WTC11 (cell line): ENCODE data around the gene KCNT1. TPM values are rescaled to one million over a fixed set of nuclear protein-coding genes. Genes with fewer than 3 reads are reported as not detected.

Experiments used
- ATAC-seq: fragments of 200-7000 bp; cut with Tn5 transposase; 2 replicates; pipeline ENCODE4 v1.10.0; 2021; ENCODE audit warnings: mild to moderate bottlenecking, moderate library complexity
- CTCF ChIA-PET: fragments of 300-600 bp; sonication (Branson Sonifier 250); formaldehyde crosslinking; loops from one replicate; lab custom pipeline; 2021; ENCODE audit warnings: antibody characterized with exemption; lab: Charles Lee
- POLR2A ChIA-PET: fragments of 350-600 bp; sonication (Branson Sonifier 250); formaldehyde crosslinking; loops from one replicate; lab custom pipeline; 2021; ENCODE audit warnings: antibody characterized with exemption; lab: Charles Lee
- DNase-seq: peaks from one replicate; pipeline ENCODE4 v3.0.0; 2021; ENCODE audit warnings: low spot score
- H3K27ac Mint-ChIP-seq: 2 replicates; pipeline ENCODE4 v1.8.0; 2021; ENCODE audit warnings: mixed read lengths
- H3K27me3 Mint-ChIP-seq: 2 replicates; pipeline ENCODE4 v1.8.0; 2021; ENCODE audit warnings: low read depth, mild to moderate bottlenecking, moderate library complexity, mixed read lengths
- H3K36me3 Mint-ChIP-seq: 2 replicates; pipeline ENCODE4 v1.8.0; 2021; ENCODE audit warnings: mixed read lengths
- H3K4me1 Mint-ChIP-seq: 2 replicates; pipeline ENCODE4 v1.8.0; 2022; ENCODE audit warnings: mixed read lengths
- H3K4me3 Mint-ChIP-seq: 2 replicates; pipeline ENCODE4 v1.8.0; 2021; ENCODE audit warnings: mild to moderate bottlenecking, moderate library complexity, mixed read lengths
- H3K9me3 Mint-ChIP-seq: 2 replicates; pipeline ENCODE4 v1.8.0; 2021; ENCODE audit warnings: mixed read lengths
- CREB1 ChIP-seq: sonication (generic); formaldehyde crosslinking; IDR thresholded peaks from 2 replicates; pipeline ENCODE4 v1.8.0; 2023; ENCODE audit warnings: mild to moderate bottlenecking, missing genetic modification reagents
- FOXJ3 ChIP-seq: sonication (generic); formaldehyde crosslinking; IDR thresholded peaks from 2 replicates; pipeline ENCODE4 v1.9.0; 2021; ENCODE audit warnings: missing genetic modification reagents, mild to moderate bottlenecking, borderline replicate concordance
- FOXP1 ChIP-seq: sonication (generic); formaldehyde crosslinking; IDR thresholded peaks from 2 replicates; pipeline ENCODE4 v1.8.0; 2022; ENCODE audit warnings: missing genetic modification reagents, mild to moderate bottlenecking, moderate library complexity, borderline replicate concordance
- IRF2 ChIP-seq: sonication (generic); formaldehyde crosslinking; IDR thresholded peaks from 2 replicates; pipeline ENCODE4 v1.8.0; 2022; ENCODE audit warnings: low read depth, missing genetic modification reagents, borderline replicate concordance
- MXD4 ChIP-seq: fragments of 250-450 bp; sonication (Bioruptor Pico); IDR thresholded peaks from 2 replicates; pipeline ENCODE4 v1.8.0; 2021; ENCODE audit warnings: mild to moderate bottlenecking, moderate library complexity, borderline replicate concordance
- NFATC4 ChIP-seq: fragments of 250-450 bp; sonication (Bioruptor Pico); IDR thresholded peaks from 2 replicates; pipeline ENCODE4 v1.9.0; 2021; ENCODE audit warnings: mild to moderate bottlenecking
- NR2C2 ChIP-seq: sonication (generic); formaldehyde crosslinking; IDR thresholded peaks from 2 replicates; pipeline ENCODE4 v1.8.0; 2022; ENCODE audit warnings: mild to moderate bottlenecking, missing genetic modification reagents
- NR3C1 ChIP-seq: sonication (generic); formaldehyde crosslinking; conservative IDR thresholded peaks from 2 replicates; pipeline ENCODE4 v1.8.1; 2023; ENCODE audit warnings: low read depth, mild to moderate bottlenecking, missing genetic modification reagents
- SMAD3 ChIP-seq: sonication (generic); formaldehyde crosslinking; IDR thresholded peaks from 2 replicates; pipeline ENCODE4 v1.8.0; 2022; ENCODE audit warnings: missing genetic modification reagents, mild to moderate bottlenecking, borderline replicate concordance
- TP53 ChIP-seq: sonication (generic); formaldehyde crosslinking; IDR thresholded peaks from 2 replicates; pipeline ENCODE4 v1.8.1; 2023; ENCODE audit warnings: mild to moderate bottlenecking, missing genetic modification reagents
- total RNA-seq: library from RNA; stranded (reverse); gene quantifications from 3 replicates; pipeline ENCODE4 v1.2.3, GENCODE V29; 2021
- TF ChIP-seq, protein P1 (sequence below): fragments of 250-450 bp; sonication (Bioruptor Pico); IDR thresholded peaks from 2 replicates; pipeline ENCODE4 v1.8.0; 2021; ENCODE audit warnings: mild to moderate bottlenecking
- TF ChIP-seq, protein P2 (sequence below): sonication (generic); formaldehyde crosslinking; IDR thresholded peaks from 2 replicates; pipeline ENCODE4 v1.8.1; 2022; ENCODE audit warnings: mild to moderate bottlenecking, missing genetic modification reagents, moderate library complexity, borderline replicate concordance
- TF ChIP-seq, protein P3 (sequence below): sonication (generic); formaldehyde crosslinking; IDR thresholded peaks from 2 replicates; pipeline ENCODE4 v1.8.1; 2022; ENCODE audit warnings: mild to moderate bottlenecking, moderate library complexity, missing genetic modification reagents
- TF ChIP-seq, protein P4 (sequence below): sonication (generic); formaldehyde crosslinking; IDR thresholded peaks from 2 replicates; pipeline ENCODE4 v1.8.0; 2022; ENCODE audit warnings: mild to moderate bottlenecking, missing genetic modification reagents
- TF ChIP-seq, protein P5 (sequence below): sonication (generic); formaldehyde crosslinking; conservative IDR thresholded peaks from 2 replicates; pipeline ENCODE4 v1.8.1; 2023; ENCODE audit warnings: mild to moderate bottlenecking, low read depth, missing genetic modification reagents, moderate library complexity
- TF ChIP-seq, protein P6 (sequence below): sonication (generic); formaldehyde crosslinking; conservative IDR thresholded peaks from 2 replicates; pipeline ENCODE4 v1.8.1; 2022; ENCODE audit warnings: mild to moderate bottlenecking, missing genetic modification reagents
- TF ChIP-seq, protein P7 (sequence below): sonication (generic); formaldehyde crosslinking; IDR thresholded peaks from 2 replicates; pipeline ENCODE4 v1.8.1; 2023; ENCODE audit warnings: mild to moderate bottlenecking, missing genetic modification reagents, moderate library complexity
- TF ChIP-seq, protein P8 (sequence below): sonication (generic); formaldehyde crosslinking; IDR thresholded peaks from 2 replicates; pipeline ENCODE4 v1.8.1; 2023; ENCODE audit warnings: mild to moderate bottlenecking, missing genetic modification reagents, moderate library complexity
- TF ChIP-seq, protein P9 (sequence below): sonication (generic); formaldehyde crosslinking; IDR thresholded peaks from 2 replicates; pipeline ENCODE4 v1.8.0; 2023; ENCODE audit warnings: mild to moderate bottlenecking, missing genetic modification reagents

The KCNT1 gene
- total RNA-seq, 1 experiment from 2014 or later: 0.13 TPM

DNA sequence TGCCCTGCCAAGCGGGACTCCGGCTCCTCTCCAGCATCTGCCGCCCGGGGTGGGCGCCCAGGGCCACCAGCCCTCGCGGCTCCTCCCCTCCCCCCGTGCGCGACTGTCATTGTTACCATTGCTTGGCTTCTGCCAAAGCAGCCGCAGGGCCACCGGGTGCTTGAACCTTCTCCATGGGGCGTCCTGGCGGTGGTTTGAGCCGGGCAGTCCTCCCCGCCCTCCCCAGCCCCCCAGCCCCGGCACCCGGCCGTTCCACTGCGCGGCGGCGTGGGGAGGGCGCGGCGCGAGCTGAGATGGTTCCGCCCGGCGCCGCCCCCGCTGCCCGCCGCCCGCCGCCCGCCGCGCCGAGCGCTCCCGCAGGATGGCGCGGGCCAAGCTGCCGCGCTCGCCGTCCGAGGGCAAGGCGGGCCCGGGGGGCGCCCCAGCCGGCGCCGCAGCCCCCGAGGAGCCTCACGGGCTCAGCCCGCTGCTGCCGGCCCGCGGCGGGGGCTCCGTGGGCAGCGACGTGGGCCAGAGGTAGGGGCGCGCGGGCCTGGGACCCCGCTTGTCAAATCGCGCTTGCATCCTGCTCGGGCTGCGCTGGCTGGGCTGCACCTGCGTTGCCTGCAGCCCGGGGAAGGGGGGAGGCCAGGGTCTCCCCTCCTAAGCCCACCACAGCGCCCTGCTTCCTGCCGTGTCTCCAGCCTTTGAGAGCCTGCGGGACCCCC is 34.4 kb downstream of the KCNT1 start:
- ChIA-PET CTCF (no interaction called here), POLR2A (no interaction called here)
- Mint-ChIP-seq H3K27me3 (peaks cover 12% of the 10 kb centered on the region), H3K4me3 (no peak overlapping the region), H3K4me1 (no peaks in the 10 kb centered on the region; the same call in 1 of the 2 replicates), H3K9me3 (peaks cover 10% of the 10 kb centered on the region), H3K27ac (no peak overlapping the region), H3K36me3 (peaks cover 12% of the 10 kb centered on the region)
- ATAC-seq (peak; percentile 36), DNase-seq (no peak)
- TF ChIP-seq, protein P1, sequence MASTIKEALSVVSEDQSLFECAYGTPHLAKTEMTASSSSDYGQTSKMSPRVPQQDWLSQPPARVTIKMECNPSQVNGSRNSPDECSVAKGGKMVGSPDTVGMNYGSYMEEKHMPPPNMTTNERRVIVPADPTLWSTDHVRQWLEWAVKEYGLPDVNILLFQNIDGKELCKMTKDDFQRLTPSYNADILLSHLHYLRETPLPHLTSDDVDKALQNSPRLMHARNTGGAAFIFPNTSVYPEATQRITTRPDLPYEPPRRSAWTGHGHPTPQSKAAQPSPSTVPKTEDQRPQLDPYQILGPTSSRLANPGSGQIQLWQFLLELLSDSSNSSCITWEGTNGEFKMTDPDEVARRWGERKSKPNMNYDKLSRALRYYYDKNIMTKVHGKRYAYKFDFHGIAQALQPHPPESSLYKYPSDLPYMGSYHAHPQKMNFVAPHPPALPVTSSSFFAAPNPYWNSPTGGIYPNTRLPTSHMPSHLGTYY (CRISPR knock-in tag): no peak
- TF ChIP-seq, protein P2, sequence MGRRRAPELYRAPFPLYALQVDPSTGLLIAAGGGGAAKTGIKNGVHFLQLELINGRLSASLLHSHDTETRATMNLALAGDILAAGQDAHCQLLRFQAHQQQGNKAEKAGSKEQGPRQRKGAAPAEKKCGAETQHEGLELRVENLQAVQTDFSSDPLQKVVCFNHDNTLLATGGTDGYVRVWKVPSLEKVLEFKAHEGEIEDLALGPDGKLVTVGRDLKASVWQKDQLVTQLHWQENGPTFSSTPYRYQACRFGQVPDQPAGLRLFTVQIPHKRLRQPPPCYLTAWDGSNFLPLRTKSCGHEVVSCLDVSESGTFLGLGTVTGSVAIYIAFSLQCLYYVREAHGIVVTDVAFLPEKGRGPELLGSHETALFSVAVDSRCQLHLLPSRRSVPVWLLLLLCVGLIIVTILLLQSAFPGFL (CRISPR knock-in tag): no peak
- TF ChIP-seq, protein P3, sequence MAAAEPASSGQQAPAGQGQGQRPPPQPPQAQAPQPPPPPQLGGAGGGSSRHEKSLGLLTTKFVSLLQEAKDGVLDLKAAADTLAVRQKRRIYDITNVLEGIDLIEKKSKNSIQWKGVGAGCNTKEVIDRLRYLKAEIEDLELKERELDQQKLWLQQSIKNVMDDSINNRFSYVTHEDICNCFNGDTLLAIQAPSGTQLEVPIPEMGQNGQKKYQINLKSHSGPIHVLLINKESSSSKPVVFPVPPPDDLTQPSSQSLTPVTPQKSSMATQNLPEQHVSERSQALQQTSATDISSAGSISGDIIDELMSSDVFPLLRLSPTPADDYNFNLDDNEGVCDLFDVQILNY (CRISPR knock-in tag): no peak
- TF ChIP-seq, protein P4, sequence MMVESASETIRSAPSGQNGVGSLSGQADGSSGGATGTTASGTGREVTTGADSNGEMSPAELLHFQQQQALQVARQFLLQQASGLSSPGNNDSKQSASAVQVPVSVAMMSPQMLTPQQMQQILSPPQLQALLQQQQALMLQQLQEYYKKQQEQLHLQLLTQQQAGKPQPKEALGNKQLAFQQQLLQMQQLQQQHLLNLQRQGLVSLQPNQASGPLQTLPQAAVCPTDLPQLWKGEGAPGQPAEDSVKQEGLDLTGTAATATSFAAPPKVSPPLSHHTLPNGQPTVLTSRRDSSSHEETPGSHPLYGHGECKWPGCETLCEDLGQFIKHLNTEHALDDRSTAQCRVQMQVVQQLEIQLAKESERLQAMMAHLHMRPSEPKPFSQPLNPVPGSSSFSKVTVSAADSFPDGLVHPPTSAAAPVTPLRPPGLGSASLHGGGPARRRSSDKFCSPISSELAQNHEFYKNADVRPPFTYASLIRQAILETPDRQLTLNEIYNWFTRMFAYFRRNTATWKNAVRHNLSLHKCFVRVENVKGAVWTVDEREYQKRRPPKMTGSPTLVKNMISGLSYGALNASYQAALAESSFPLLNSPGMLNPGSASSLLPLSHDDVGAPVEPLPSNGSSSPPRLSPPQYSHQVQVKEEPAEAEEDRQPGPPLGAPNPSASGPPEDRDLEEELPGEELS (CRISPR knock-in tag): no peak
- TF ChIP-seq NR2C2 (CRISPR knock-in tag) (no peak), CREB1 (CRISPR knock-in tag) (no peak), FOXJ3 (CRISPR knock-in tag) (no peak), IRF2 (CRISPR knock-in tag) (no peak), MXD4 (CRISPR knock-in tag) (no peak), NR3C1 (no peak), TP53 (CRISPR knock-in tag) (no peak), FOXP1 (CRISPR knock-in tag) (no peak), SMAD3 (no peak), NFATC4 (no peak)
- TF ChIP-seq, protein P5, sequence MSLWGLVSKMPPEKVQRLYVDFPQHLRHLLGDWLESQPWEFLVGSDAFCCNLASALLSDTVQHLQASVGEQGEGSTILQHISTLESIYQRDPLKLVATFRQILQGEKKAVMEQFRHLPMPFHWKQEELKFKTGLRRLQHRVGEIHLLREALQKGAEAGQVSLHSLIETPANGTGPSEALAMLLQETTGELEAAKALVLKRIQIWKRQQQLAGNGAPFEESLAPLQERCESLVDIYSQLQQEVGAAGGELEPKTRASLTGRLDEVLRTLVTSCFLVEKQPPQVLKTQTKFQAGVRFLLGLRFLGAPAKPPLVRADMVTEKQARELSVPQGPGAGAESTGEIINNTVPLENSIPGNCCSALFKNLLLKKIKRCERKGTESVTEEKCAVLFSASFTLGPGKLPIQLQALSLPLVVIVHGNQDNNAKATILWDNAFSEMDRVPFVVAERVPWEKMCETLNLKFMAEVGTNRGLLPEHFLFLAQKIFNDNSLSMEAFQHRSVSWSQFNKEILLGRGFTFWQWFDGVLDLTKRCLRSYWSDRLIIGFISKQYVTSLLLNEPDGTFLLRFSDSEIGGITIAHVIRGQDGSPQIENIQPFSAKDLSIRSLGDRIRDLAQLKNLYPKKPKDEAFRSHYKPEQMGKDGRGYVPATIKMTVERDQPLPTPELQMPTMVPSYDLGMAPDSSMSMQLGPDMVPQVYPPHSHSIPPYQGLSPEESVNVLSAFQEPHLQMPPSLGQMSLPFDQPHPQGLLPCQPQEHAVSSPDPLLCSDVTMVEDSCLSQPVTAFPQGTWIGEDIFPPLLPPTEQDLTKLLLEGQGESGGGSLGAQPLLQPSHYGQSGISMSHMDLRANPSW (CRISPR knock-in tag): no peak
- TF ChIP-seq, protein P6, sequence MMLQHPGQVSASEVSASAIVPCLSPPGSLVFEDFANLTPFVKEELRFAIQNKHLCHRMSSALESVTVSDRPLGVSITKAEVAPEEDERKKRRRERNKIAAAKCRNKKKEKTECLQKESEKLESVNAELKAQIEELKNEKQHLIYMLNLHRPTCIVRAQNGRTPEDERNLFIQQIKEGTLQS: no peak
- TF ChIP-seq, protein P7, sequence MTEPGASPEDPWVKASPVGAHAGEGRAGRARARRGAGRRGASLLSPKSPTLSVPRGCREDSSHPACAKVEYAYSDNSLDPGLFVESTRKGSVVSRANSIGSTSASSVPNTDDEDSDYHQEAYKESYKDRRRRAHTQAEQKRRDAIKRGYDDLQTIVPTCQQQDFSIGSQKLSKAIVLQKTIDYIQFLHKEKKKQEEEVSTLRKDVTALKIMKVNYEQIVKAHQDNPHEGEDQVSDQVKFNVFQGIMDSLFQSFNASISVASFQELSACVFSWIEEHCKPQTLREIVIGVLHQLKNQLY (CRISPR knock-in tag): no peak
- TF ChIP-seq, protein P8, sequence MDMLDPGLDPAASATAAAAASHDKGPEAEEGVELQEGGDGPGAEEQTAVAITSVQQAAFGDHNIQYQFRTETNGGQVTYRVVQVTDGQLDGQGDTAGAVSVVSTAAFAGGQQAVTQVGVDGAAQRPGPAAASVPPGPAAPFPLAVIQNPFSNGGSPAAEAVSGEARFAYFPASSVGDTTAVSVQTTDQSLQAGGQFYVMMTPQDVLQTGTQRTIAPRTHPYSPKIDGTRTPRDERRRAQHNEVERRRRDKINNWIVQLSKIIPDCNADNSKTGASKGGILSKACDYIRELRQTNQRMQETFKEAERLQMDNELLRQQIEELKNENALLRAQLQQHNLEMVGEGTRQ (CRISPR knock-in tag): no peak
- TF ChIP-seq, protein P9, sequence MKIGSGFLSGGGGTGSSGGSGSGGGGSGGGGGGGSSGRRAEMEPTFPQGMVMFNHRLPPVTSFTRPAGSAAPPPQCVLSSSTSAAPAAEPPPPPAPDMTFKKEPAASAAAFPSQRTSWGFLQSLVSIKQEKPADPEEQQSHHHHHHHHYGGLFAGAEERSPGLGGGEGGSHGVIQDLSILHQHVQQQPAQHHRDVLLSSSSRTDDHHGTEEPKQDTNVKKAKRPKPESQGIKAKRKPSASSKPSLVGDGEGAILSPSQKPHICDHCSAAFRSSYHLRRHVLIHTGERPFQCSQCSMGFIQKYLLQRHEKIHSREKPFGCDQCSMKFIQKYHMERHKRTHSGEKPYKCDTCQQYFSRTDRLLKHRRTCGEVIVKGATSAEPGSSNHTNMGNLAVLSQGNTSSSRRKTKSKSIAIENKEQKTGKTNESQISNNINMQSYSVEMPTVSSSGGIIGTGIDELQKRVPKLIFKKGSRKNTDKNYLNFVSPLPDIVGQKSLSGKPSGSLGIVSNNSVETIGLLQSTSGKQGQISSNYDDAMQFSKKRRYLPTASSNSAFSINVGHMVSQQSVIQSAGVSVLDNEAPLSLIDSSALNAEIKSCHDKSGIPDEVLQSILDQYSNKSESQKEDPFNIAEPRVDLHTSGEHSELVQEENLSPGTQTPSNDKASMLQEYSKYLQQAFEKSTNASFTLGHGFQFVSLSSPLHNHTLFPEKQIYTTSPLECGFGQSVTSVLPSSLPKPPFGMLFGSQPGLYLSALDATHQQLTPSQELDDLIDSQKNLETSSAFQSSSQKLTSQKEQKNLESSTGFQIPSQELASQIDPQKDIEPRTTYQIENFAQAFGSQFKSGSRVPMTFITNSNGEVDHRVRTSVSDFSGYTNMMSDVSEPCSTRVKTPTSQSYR (CRISPR knock-in tag): no peak
